CD4-positive, alpha-beta T cell treated with Interferon gamma for 1 hour (primary cell): Measurements from ENCODE around the gene MROH2B.
"Not testable (repeated sequence)": the region's sequence is repeated elsewhere in the genome, so short reads cannot be mapped to it uniquely, and the experiment has no call there.

ENCODE experiments used
- DNase-seq: peaks from one replicate; pipeline ENCODE4 v3.0.0-alpha.2; 2020

MROH2B gene

GRCh38 chr5:41071242-41071641 is at the start of gene MROH2B:
MROH2B (minus strand) TSS chr5:41071342; CDS start chr5:41070852, 490 bp downstream.
- DNase-seq = no peak

- no peak for DNase-seq
Observed at GRCh38 chr5:41120600-41120999, 49.5 kb upstream of the MROH2B start.

- DNase-seq = no peak
Observed at GRCh38 chr5:41118177-41118576, 47.0 kb upstream of the MROH2B start.

GRCh38 chr5:41115281-41115680 is 44.1 kb upstream of the MROH2B start:
- no peak for DNase-seq

- no peak for DNase-seq
Observed at GRCh38 chr5:41112486-41113455, 41.6 kb upstream of the MROH2B start.

- DNase-seq = no peak
Observed at GRCh38 chr5:41109186-41109585, 38.0 kb upstream of the MROH2B start.

GRCh38 chr5:41102341-41102740 is 31.2 kb upstream of the MROH2B start:
- DNase-seq = no peak

GRCh38 chr5:41097642-41098041 is 26.5 kb upstream of the MROH2B start:
- DNase-seq = no peak

- no peak for DNase-seq
Observed at GRCh38 chr5:41095324-41096101, 24.4 kb upstream of the MROH2B start.

GRCh38 chr5:41094871-41095270 is 23.7 kb upstream of the MROH2B start:
- DNase-seq = no peak

GRCh38 chr5:41093803-41094202 is 22.7 kb upstream of the MROH2B start:
- no peak for DNase-seq

GRCh38 chr5:41087461-41087860 is 16.3 kb upstream of the MROH2B start:
- no peak for DNase-seq

GRCh38 chr5:41083306-41083705 is 12.2 kb upstream of the MROH2B start:
- DNase-seq = no peak

GRCh38 chr5:41071975-41072374 is 833 bp upstream of the MROH2B start:
- DNase-seq = no peak

GRCh38 chr5:41067714-41068568 is 3.2 kb downstream of the MROH2B start:
- no peak for DNase-seq

GRCh38 chr5:41065691-41066335 is 5.3 kb downstream of the MROH2B start:
- DNase-seq = no peak

GRCh38 chr5:41057940-41058339 is 13.2 kb downstream of the MROH2B start:
- no peak for DNase-seq

GRCh38 chr5:41057231-41057630 is 13.9 kb downstream of the MROH2B start:
- no peak for DNase-seq

- DNase-seq = no peak
Observed at GRCh38 chr5:41048986-41049385, 22.2 kb downstream of the MROH2B start.

GRCh38 chr5:41043109-41043747 is 27.9 kb downstream of the MROH2B start:
- no peak for DNase-seq

- DNase-seq = no peak
Observed at GRCh38 chr5:41032973-41033372, 38.2 kb downstream of the MROH2B start.

- not testable (repeated sequence) for DNase-seq
Observed at GRCh38 chr5:41022600-41022999, 48.5 kb downstream of the MROH2B start.
